Renal pelvis (tissue), 4 donors: Measurements from ENCODE around the gene KRTAP10-7. TPM values are rescaled to one million over a fixed set of nuclear protein-coding genes. Genes with fewer than 3 reads are reported as not detected.
"Not testable (repeated sequence)": the region's sequence is repeated elsewhere in the genome, so short reads cannot be mapped to it uniquely, and the experiment has no call there.

Source experiments
- DNase-seq: peaks from one replicate; pipeline ENCODE4 v3.0.0-alpha.2; 2013
- polyA plus RNA-seq, 3 donors: library from polyadenylated mRNA; unstranded; fragments of 120-200 nt; gene quantifications; one replicate each; pipeline ENCODE4 v1.2.1, GENCODE V29; 2013; ENCODE audit not compliant: insufficient read length in 3 of 3

Gene KRTAP10-7
- polyA plus RNA-seq, 3 donors: not detected

DNA sequence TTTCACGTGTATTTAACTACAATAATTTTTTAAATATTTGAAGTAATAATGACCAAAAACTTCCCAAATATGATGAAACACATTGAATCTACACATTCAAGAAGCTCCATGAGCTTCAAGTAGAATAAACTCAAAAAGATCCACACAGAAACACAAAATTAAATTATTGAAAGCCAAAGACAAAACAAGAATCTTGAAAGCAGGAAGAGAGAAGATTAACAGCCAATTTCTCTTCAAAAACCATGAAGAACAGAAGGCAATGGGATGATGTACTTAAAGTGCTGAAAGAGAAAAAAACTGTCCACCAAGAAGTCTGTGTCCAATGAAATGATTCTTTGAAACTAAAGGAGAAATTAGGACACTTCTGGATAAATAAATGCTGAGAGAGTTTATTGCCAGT is 31.7 kb downstream of the KRTAP10-7 start:
- no peak for DNase-seq

DNA sequence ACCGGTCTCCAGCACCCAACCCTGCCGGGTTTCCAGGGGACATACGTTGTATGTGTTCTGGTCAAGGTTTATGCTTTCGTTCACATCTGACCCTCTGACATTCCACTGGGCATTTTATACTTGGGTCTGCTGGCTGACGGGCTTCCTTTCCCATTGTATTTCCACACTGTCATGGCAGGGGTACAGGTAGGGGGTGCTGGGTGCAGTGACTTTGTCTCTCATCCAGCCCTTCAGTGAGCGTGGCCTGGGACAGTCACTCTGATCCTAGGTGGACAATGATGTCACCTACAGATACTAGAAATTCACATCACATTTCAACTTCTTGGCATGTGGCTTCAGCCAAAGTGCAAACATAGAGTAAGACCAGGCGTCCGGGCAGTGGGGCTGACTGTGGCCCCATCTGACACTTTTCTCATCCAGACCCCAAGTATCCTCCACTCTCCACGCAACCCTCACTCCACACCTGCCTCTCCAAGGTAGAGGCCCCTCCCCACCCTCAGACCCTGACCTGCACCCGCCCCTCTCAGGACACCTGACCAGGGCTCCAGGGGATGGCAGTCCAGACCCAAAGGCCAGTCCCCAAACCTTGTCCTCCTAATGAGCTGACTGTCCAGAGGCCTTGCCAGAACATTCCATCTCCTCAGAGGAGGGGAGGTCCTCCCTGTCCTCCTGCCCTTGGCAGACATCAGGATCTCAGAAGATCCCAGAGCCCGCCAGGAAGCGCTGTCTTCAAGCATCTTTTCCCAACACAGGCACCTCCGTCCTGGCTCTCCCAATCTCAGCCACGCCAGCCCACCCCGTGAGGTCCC is 36.0 kb downstream of the KRTAP10-7 start:
- no peak for DNase-seq

DNA sequence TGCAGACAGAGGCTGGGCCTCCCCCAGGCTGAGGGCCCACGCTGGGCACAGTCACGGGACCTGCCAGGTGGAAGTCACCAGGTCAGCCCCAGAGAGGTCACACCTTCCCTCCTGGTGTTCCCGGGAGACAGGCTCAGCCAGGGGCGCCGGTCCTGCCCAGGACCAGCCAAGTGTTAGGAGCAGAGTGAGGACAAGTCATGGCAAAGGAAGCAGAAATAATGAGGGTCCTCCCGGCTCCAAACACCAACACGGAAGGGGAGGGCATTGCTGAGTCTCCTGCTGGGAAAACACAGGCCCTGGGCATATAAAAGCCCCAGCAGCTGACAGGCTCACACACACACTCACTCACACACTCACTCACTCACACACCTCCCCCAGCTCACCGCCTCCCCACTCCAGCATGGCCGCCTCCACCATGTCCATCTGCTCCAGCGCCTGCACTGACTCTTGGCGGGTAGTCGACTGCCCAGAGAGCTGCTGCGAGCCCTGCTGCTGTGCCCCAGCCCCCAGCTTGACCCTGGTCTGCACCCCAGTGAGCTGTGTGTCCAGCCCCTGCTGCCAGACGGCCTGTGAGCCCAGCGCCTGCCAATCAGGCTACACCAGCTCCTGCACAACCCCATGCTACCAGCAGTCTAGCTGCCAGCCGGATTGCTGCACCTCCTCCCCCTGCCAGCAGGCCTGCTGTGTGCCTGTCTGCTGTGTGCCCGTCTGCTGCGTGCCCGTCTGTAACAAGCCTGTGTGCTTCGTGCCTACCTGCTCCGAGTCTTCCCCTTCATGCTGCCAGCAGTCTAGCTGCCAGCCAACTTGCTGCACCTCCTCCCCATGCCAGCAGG is 36.8 kb downstream of the KRTAP10-7 start, which contains the start of gene KRTAP10-10:
TSS of gene KRTAP10-10 (plus strand) at position 339 of the 833 bp plus-strand sequence. CDS start at position 401, 62 bp downstream.
- DNase-seq: no peak

DNA sequence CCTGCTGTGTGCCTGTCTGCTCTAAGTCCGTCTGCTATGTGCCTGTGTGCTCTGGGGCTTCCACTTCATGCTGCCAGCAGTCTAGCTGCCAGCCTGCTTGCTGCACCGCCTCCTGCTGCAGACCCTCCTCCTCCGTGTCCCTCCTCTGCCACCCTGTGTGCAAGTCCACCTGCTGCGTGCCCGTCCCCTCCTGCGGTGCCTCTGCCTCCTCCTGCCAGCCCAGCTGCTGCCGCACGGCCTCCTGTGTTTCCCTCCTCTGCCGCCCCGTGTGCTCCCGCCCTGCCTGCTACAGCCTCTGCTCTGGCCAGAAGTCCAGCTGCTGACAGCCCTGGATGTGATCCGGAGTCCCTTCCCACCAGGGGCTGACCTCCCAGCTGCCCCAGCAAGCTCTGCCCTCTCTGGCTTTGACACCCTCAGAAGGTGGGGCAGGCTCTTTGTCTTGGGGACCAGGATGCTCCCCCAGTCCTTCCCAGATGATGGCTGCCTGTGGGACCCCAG is 37.5 kb downstream of the KRTAP10-7 start:
- not testable (repeated sequence) for DNase-seq

DNA sequence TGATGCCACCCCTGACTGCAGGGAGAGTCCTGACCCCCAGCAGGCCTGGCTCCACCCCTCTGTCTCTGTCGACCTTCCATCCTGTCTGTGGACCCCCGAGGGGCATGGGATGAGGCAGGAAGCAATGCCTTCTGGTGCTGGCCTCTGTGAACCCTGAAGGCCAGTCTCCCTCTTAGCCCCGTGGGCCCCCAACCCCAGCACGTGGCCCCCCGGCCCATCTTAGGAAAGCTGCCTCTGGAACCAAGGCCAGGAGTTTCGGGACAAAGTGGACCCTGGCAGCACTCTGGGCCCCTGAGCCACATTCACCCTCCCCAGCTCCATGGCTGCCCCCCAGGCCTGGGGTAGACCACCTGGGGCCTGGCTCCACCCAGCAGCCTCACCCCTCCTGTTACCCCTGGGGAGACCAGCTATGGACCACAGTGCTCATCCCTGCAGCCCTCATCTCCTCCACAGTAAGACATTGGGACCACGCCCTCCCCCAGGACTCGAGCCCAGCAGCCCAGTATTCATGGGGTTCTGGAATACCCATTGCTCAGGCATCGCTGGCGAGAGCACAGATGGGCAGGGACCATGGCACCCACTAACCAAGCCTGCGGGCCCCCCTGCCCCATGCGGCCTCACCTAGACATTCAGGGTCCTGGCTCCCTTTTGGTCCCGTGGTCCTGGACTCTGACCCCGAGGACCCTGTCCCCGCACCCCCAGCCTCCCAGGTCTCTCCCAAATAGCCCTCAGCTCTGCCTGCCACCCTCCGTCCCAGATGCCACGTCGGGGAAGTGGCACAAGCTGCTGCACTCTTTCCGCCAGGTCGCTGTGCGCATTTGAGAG is 38.3 kb downstream of the KRTAP10-7 start:
- not testable (repeated sequence) for DNase-seq

DNA sequence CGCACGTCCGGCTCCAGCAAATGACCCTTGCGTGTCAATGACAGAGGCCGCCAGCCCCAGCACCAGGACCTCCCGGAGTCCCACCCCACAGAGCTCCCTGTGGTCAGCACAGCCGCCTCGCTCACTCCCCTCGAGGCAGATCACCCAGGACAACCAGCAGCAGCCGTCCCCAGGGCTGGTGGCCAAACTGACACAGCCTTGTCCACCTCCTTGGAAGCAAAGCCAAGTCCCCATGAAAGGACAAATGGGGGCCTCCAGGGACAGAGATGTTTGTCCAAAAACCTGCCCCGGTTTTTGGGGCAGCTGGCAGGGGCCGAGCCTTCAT is 38.9 kb downstream of the KRTAP10-7 start:
- no peak for DNase-seq

DNA sequence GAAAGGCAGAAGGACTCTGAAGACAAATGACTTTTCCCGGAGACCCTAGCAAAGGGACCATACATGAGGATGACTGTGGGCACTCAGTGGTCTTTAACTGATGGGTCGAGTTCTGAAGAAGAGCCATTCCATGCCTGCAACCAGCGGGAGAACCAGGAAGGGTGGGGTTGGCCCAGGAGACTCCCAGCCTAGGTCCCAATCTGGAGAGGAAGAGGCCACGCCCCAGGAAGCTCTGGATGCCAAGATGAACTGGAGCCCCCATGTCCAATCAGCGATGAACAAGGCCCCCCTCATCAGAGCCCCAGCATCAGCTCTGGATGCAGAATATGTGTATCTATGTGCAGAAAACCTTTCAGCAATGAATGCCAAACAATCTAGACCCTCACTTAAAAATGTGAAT is 40.4 kb downstream of the KRTAP10-7 start:
- no peak for DNase-seq

DNA sequence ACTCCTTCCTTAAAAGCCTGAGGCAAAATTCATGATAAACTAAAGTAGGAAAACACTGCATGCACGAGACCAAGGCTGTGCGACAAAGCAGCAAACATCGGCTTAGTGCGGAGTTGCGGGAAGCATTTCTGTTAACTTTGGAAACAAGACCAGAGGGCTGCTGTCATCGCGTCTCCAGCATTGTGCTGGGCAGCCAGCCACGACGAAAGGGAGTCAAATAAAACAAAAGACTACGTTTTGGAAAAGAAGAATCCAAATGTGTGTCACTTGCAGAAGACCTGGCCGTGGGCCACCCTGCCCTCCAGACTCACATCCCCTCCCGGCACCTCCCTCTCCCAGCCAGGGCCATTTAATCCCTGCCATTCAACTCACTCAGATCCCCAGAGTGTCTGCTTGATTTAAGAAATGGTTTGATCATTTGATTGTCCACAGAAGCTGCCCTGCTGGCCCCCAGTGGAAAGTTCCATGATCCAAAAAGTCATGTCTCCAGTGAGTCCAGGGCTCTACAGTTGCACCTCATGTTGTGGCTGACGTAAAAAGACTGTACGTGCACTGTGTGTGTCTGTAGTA is 43.4 kb downstream of the KRTAP10-7 start:
- DNase-seq: peak; percentile 5

DNA sequence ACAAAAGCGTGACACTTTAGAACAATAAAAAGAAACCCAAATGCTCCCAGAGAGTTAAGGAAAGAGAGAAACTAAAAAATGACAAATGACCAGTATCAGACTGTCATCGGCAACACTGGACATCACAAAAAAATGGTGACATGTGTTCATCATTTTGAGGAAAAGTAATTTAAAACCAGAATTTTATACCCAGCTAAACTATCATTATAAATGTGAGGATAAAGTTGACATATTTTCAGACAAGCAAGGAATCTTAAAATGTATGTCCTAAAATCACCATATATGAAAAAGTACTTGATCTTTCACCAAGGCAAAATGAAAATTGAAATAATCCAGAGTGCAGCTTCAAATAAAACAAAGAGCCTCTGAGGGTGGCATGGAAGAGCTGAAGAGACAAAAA is 44.5 kb downstream of the KRTAP10-7 start:
- no peak for DNase-seq

DNA sequence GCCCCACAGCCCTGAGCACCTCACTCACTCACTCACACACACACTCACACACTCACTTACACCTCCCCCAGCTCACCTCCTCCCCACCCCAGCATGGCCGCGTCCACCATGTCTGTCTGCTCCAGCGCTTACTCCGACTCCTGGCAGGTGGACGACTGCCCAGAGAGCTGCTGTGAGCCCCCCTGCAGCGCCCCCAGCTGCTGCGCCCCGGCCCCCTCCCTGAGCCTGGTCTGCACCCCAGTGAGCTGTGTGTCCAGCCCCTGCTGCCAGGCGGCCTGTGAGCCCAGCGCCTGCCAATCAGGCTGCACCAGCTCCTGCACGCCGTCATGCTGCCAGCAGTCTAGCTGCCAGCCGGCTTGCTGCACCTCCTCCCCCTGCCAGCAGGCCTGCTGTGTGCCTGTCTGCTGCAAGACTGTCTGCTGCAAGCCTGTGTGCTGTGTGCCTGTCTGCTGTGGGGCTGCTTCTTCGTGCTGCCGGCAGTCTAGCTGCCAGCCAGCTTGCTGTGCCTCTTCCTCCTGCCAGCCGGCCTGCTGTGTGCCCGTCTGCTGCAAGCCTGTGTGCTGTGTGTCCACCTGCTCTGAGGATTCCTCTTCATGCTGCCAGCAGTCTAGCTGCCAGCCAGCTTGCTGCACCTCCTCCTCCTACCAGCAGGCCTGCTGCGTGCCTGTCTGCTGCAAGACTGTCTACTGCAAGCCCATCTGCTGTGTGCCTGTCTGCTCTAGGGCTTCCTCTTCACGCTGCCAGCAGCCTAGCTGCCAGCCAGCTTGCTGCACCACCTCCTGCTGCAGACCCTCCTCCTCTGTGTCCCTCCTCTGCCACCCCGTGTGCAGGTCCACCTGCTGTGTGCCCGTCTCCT is 46.2 kb downstream of the KRTAP10-7 start, which contains the start of gene KRTAP10-11:
TSS of gene KRTAP10-11 (plus strand) at position 49 of the 856 bp plus-strand sequence. CDS start at position 94, 45 bp downstream.
- DNase-seq: not testable (repeated sequence)

DNA sequence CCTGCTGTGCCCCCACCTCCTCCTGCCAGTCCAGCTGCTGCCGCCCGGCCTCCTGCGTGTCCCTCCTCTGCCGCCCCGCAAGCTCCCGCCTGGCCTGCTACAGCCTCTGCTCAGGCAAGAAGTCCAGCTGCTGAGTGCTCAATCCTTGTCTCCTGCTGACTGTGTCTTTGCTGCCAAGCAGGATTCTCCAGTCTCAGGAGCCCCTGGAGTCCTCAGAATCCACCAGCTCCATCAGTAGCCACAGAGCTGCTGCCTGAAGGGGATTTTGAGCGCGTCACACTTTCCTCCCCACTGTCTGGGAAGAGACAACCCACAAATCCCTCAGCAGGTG is 46.8 kb downstream of the KRTAP10-7 start:
- no peak for DNase-seq

DNA sequence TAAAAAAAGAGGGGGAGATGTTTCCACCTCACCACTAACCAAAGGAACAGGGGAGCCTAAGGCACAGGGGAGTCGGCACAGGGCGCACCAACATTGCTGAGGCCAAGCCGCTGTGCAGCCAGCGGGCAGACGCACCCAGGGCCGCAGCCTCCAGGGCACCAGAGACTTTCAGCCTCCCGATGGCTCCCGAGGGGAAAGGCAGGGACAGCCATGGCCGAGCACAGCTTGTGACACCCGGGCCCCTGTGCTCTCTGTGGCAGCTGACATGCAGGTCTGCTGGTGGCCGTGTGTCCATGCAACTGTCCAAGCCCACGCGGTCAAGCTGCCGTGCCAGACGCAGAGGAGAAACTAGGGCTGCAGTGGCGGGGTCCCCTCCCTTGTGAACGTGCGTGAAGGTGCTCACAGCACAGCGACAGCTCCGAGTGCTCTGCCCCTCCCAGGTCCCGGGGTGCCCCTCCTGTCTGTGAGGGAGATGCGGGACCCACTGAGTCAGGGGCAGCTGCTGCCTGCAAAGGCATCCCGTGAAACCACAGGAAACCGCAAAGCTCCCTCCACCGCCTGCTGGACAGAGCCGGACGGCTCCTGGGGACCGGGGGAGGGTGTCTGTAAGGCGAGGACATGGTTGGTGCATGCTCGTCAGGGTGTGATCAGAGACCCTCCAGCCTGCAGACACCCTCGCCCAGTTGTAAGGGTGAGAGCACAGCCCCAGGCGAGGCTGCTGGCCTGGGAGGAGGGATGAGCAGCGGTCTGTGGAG is 48.3 kb downstream of the KRTAP10-7 start:
- DNase-seq: no peak

DNA sequence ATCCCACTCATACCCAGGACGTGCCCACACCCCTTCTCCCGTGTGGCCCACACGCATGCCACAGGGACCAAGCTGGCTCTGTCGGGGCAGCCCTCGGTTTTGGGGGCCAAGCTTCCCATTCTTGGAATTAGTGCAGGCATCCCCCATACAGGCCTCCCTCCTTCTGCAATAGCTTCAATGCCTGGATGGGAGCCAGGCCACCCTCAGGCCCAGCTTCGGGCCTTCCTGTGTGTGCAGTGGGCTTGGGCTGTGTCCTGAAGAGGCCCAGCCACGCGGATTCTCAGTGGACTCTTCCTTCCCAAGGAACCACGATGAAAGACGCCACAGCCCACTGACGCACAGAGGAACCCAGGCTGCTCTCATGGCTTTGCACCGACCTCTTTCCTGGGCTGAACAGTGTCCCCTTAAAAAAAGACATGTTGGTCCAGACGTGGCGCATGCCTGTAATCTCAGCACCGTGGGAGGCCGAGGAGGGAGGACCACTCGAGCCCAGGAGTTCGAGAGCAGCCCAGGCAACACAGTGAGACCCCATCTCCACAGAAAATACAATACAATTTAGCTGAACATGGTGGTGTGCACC is 49.2 kb downstream of the KRTAP10-7 start:
- DNase-seq: no peak

DNA sequence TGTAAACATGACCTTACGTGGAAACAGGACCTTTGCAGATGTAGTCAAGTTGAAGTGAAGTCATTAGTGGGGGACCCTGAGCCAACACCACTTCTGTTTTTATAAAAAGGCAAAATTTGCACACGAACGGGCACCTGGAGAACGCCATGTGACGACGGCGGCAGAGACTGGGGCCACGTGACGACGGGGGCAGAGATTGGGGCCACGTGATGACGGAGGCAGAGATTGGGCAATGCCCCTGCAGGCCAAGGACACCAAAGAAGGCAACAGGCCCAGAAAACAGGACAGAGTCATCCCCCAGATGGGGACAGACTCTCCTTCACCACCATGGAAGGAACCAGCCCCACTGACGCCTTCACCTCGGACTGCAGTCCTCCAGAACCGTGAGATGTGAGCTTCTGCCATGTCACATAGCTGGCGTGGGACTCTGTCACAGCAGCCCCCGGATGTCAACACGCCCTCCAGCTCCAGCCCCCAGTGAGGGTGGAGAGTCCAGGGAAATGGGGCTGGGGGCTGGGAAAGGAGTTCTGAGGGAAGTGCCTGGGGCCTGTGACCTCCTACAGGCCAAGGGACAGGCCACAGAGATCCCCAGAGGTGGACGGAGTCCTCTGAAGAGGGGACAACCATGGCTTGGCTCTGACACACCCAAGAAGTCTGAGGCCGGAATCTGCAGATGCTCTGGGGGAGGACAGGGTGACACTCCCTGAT is 50.0 kb downstream of the KRTAP10-7 start:
- no peak for DNase-seq

DNA sequence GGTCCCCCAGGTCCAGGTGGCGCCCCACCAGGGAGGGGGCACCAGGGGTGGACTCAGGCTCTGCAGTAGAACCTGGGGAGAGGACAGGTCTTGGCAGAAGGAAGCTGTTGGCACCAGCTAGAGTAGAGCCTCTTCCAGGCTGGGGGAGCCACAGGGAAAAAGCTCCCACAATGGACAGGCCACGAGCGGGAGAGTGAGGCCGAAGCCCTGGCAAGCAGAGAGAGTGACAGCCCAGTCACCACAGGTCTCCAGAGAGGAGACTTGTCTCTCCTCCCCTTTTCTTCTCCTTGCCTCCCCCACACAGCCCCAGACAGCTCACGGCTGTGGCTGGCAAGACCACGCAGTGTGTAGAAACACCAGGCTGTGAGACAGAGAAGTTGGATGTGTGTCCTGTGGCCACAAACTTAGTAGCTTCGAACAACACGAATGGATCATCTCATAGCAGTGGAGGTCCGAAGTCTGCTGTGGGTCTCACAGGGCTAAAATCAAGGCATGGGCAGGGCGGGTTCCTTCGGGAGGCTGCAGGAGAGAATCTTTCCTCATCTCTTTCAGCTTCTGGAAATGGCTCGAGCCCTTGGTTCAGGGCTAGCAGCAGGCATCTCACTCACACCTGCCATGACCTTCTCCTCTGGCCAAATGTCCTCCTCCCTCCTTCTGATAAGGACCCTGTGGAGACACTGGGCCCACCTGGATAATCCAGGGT is 50.7 kb downstream of the KRTAP10-7 start:
- no peak for DNase-seq
